HG03342 (cell line): ENCODE measurements around the gene VAMP7.
"Not testable (repeated sequence)": the region's sequence is repeated elsewhere in the genome, so short reads cannot be mapped to it uniquely, and the experiment has no call there.

ENCODE experiments used
- ATAC-seq: cut with Tn5 transposase; IDR thresholded peaks from one replicate; pipeline ENCODE4 v1.9.1; 2021; ENCODE audit warnings: mild to moderate bottlenecking, moderate library complexity; ENCODE audit not compliant: unreplicated experiment

Gene VAMP7

DNA sequence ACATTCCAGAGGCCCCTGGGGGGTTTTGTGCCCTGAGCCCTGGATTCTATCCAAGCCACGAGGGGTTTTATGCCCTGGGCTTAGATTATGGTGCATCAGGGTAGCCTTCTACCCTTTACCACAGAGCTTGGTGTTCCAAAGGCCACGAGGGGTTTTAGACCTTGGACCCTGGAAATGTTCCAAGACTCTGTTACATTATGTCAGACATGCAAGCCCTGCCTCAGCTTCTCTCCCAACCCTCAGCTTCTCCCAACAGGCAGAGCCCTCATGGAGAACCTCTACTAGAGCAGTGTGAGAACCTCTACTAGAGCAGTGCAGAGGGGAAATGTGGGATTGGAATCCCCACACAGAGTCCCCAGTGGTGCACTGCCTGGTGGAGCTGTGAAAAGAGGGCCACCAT, 105.8 kb downstream of the VAMP7 start:
- not testable (repeated sequence) for ATAC-seq

DNA sequence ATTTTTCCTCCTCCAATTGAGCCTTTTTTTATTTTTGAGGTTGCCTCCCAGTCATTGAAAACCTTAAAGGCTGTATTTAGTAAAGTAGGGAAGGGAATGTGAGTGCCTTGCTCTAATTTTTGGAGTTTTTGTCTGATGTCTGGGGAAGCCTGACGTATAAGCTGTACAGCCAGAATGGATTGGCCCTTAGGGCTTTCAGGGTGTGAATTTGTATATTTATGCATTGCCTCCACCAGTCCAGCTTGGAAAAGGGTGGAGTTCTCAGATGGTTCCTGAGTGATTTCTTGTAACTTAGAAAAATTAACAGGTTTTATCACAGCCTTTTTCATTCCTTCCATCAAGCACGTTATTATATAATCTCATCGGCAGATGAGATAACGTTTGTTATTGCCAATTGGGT, 107.7 kb downstream of the VAMP7 start:
- no peak for ATAC-seq
